IPS-NIHi11 (cell line): ENCODE data around the gene UPK3BL2.
"Not testable (repeated sequence)": the region's sequence is repeated elsewhere in the genome, so short reads cannot be mapped to it uniquely, and the experiment has no call there.

Experiments used
- DNase-seq: peaks from one replicate; pipeline ENCODE4 v3.0.0; 2012; ENCODE audit warnings: mixed read lengths, low spot score

Gene UPK3BL2

GRCh38 chr7:102527822-102528793 is 15.4 kb downstream of the UPK3BL2 start:
- DNase-seq: not testable (repeated sequence)

- DNase-seq: not testable (repeated sequence)
Observed at GRCh38 chr7:102527182-102527581, 16.3 kb downstream of the UPK3BL2 start.

GRCh38 chr7:102524803-102525202 is 18.7 kb downstream of the UPK3BL2 start:
- not testable (repeated sequence) for DNase-seq

GRCh38 chr7:102520797-102521196 is 22.7 kb downstream of the UPK3BL2 start:
- DNase-seq: not testable (repeated sequence)

GRCh38 chr7:102517550-102518147 is 25.8 kb downstream of the UPK3BL2 start, which contains the start of gene RASA4B:
RASA4B (minus strand) TSS chr7:102517777; CDS start chr7:102517710, 67 bp downstream.
- not testable (repeated sequence) for DNase-seq

- DNase-seq: not testable (repeated sequence)
Observed at GRCh38 chr7:102516951-102517350, 26.5 kb downstream of the UPK3BL2 start.

GRCh38 chr7:102515889-102516288 is 27.6 kb downstream of the UPK3BL2 start:
- not testable (repeated sequence) for DNase-seq

GRCh38 chr7:102514881-102515721 is 28.4 kb downstream of the UPK3BL2 start:
- not testable (repeated sequence) for DNase-seq

- DNase-seq: not testable (repeated sequence)
Observed at GRCh38 chr7:102512642-102513221, 30.8 kb downstream of the UPK3BL2 start.

- not testable (repeated sequence) for DNase-seq
Observed at GRCh38 chr7:102511860-102512522, 31.5 kb downstream of the UPK3BL2 start.

- DNase-seq: not testable (repeated sequence)
Observed at GRCh38 chr7:102510575-102510974, 32.9 kb downstream of the UPK3BL2 start.

GRCh38 chr7:102507410-102508088 is 35.9 kb downstream of the UPK3BL2 start:
- not testable (repeated sequence) for DNase-seq

GRCh38 chr7:102505298-102506185 is 38.0 kb downstream of the UPK3BL2 start:
- DNase-seq: not testable (repeated sequence)

- not testable (repeated sequence) for DNase-seq
Observed at GRCh38 chr7:102503141-102503540, 40.4 kb downstream of the UPK3BL2 start.

GRCh38 chr7:102498321-102498720 is 45.2 kb downstream of the UPK3BL2 start:
- not testable (repeated sequence) for DNase-seq

GRCh38 chr7:102497308-102497707 is 46.2 kb downstream of the UPK3BL2 start:
- not testable (repeated sequence) for DNase-seq

- DNase-seq: not testable (repeated sequence)
Observed at GRCh38 chr7:102496861-102497260, 46.6 kb downstream of the UPK3BL2 start.

GRCh38 chr7:102494473-102495149 is 48.9 kb downstream of the UPK3BL2 start:
- DNase-seq: not testable (repeated sequence)

GRCh38 chr7:102494026-102494425 is 49.5 kb downstream of the UPK3BL2 start:
- not testable (repeated sequence) for DNase-seq
